HUES6 (cell line): ENCODE results near the gene FRMD4A.

Experiments used
- H3K27ac ChIP-seq: 2 replicates; pipeline ENCODE4 v1.7.0; 2013; ENCODE audit warnings: low read depth, mild to moderate bottlenecking, low read length, inconsistent platforms
- H3K27me3 ChIP-seq: 2 replicates; pipeline ENCODE4 v1.6.1; 2013; ENCODE audit warnings: low read length; ENCODE audit not compliant: control insufficient read depth, insufficient read depth
- H3K36me3 ChIP-seq: 2 replicates; pipeline ENCODE4 v1.6.1; 2013; ENCODE audit warnings: low read length; ENCODE audit not compliant: control insufficient read depth, insufficient read depth
- H3K4me1 ChIP-seq: 2 replicates; pipeline ENCODE4 v1.6.1; 2013; ENCODE audit warnings: low read length; ENCODE audit not compliant: control insufficient read depth, insufficient read depth
- H3K4me3 ChIP-seq: 2 replicates; pipeline ENCODE4 v1.5.1; 2013; ENCODE audit warnings: low read depth, low read length
- H3K9ac ChIP-seq: one replicate; pipeline ENCODE4 v1.6.1; 2013; ENCODE audit warnings: mild to moderate bottlenecking, low read length
- H3K9me3 ChIP-seq: 2 replicates; pipeline ENCODE4 v1.6.1; 2013; ENCODE audit warnings: low read depth, low read length; ENCODE audit not compliant: control insufficient read depth, insufficient read depth

The FRMD4A gene

GRCh38 chr10:13739183-13739582, 591.5 kb downstream of the FRMD4A start:
- Histone ChIP-seq H3K9ac (no peak overlapping the region), H3K36me3 (peaks cover 9% of the 10 kb centered on the region), H3K9me3 (no peaks in the 10 kb centered on the region), H3K4me3 (no peak overlapping the region), H3K27ac (no peak overlapping the region), H3K27me3 (no peaks in the 10 kb centered on the region), H3K4me1 (peaks cover 12% of the 10 kb centered on the region)

- peaks cover 13% of the 10 kb centered on the region for H3K36me3 ChIP-seq
Measured at GRCh38 chr10:13736506-13736905, 594.2 kb downstream of the FRMD4A start.

DNA sequence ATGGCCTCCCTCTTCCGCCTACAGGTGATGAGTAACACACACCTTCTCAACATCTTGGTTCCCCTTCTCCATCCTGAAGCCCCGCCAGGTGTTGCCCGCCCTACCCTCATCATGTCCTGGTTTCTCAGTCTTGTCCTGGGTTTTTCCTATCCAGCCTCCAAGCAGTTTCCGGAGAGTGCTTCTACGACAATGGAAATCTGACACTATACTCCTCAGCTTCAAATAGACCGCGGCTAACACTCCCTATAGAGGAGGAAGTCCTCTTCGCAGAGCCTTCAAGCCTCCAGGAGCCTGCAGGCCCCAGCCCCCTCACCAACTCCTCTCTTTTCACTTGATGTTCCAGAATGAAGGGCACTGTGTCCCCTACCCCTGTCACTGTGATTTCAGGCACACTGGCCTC, 596.6 kb downstream of the FRMD4A start:
- Histone ChIP-seq H3K4me1 (peaks cover 10% of the 10 kb centered on the region), H3K4me3 (no peak overlapping the region), H3K27me3 (no peaks in the 10 kb centered on the region), H3K36me3 (peaks cover 13% of the 10 kb centered on the region), H3K9ac (no peak overlapping the region), H3K9me3 (no peaks in the 10 kb centered on the region), H3K27ac (no peak overlapping the region)

More at GRCh38 chr10:13736506-13736905, 594.2 kb downstream of the FRMD4A start:
- Histone ChIP-seq H3K9me3 (no peaks in the 10 kb centered on the region), H3K27ac (no peak overlapping the region), H3K4me3 (no peak overlapping the region), H3K4me1 (peaks cover 12% of the 10 kb centered on the region), H3K9ac (no peak overlapping the region), H3K27me3 (no peaks in the 10 kb centered on the region)

GRCh38 chr10:13733071-13733470, 597.7 kb downstream of the FRMD4A start:
- Histone ChIP-seq H3K9me3 (no peaks in the 10 kb centered on the region), H3K9ac (no peak overlapping the region)

DNA sequence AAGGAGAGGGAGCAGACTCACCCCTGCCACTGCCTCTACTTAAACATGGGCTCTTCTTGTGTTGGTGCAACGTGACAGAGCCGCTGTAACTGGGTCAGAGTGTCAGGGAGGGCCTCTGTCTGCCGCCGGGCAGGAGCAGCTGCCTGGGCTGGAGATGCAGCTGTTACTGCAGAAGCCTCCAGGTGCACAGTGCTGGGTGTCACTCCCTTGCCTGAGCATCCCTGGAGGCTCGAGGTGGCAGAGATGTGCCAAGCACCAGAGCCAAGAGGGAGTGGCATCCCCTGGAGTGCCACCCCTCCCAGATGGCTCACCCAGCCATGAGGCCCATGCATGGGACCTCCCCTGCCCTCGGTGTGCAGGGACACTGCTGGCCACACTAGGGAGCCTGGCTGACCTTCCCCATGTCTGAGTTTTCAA, 598.3 kb downstream of the FRMD4A start:
- H3K4me3 ChIP-seq: no peak overlapping the region
- no peaks in the 10 kb centered on the region for H3K9me3 ChIP-seq
- H3K4me1 ChIP-seq: 0 out of 2 replicates have a peak, but pooled peaks cover 3% of the 10 kb centered on the region
- no peak overlapping the region for H3K27ac ChIP-seq
- H3K27me3 ChIP-seq: no peaks in the 10 kb centered on the region
- H3K9ac ChIP-seq: no peak overlapping the region
- peaks cover 10% of the 10 kb centered on the region for H3K36me3 ChIP-seq

More at GRCh38 chr10:13733071-13733470, 597.7 kb downstream of the FRMD4A start:
- no peaks in the 10 kb centered on the region for H3K27me3 ChIP-seq
- H3K27ac ChIP-seq: no peak overlapping the region
- peaks cover 13% of the 10 kb centered on the region for H3K36me3 ChIP-seq
- peaks cover 7% of the 10 kb centered on the region for H3K4me1 ChIP-seq
- H3K4me3 ChIP-seq: no peak overlapping the region

GRCh38 chr10:13731799-13732198, 598.9 kb downstream of the FRMD4A start:
- Histone ChIP-seq H3K36me3 (peaks cover 10% of the 10 kb centered on the region), H3K9ac (no peak overlapping the region), H3K9me3 (no peaks in the 10 kb centered on the region), H3K27me3 (no peaks in the 10 kb centered on the region), H3K4me1 (0 out of 2 replicates have a peak, but pooled peaks cover 3% of the 10 kb centered on the region), H3K4me3 (no peak overlapping the region), H3K27ac (no peak overlapping the region)

- Histone ChIP-seq H3K9me3 (no peaks in the 10 kb centered on the region), H3K4me3 (no peak overlapping the region), H3K27me3 (no peaks in the 10 kb centered on the region), H3K27ac (no peak overlapping the region), H3K9ac (no peak overlapping the region), H3K4me1 (0 out of 2 replicates have a peak, but pooled peaks cover 3% of the 10 kb centered on the region), H3K36me3 (peaks cover 4% of the 10 kb centered on the region; the same call in 1 of the 2 replicates)
Measured at GRCh38 chr10:13730956-13731355, 599.8 kb downstream of the FRMD4A start.

DNA sequence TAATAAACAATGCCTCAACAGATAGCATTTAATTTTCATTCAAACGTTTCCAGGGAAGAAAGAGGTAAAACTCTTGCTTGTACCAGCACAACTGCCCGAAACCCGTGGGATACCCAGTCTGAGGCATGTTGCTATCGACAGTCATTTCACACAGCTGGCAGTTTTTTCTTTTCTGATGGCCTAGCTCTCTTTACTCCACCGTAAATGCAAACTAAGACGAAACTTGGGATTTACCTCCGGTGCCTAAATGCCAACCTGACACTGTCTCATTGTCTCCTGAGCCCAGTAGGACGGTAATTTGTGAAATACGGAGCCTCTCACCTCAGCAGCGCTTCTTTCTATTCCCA, 600.4 kb downstream of the FRMD4A start:
- no peaks in the 10 kb centered on the region for H3K9me3 ChIP-seq

GRCh38 chr10:13729586-13730305, 601.0 kb downstream of the FRMD4A start:
- Histone ChIP-seq H3K9me3 (no peaks in the 10 kb centered on the region), H3K27ac (no peak overlapping the region), H3K4me3 (no peak overlapping the region), H3K9ac (no peak overlapping the region), H3K4me1 (0 out of 2 replicates have a peak, but pooled peaks cover 3% of the 10 kb centered on the region), H3K27me3 (no peaks in the 10 kb centered on the region), H3K36me3 (peaks cover 4% of the 10 kb centered on the region; the same call in 1 of the 2 replicates)

More for the DNA sequence above, 600.4 kb downstream of the FRMD4A start:
- no peak overlapping the region for H3K9ac ChIP-seq
- no peak overlapping the region for H3K27ac ChIP-seq
- H3K4me1 ChIP-seq: 0 out of 2 replicates have a peak, but pooled peaks cover 3% of the 10 kb centered on the region
- H3K27me3 ChIP-seq: no peaks in the 10 kb centered on the region
- no peak overlapping the region for H3K4me3 ChIP-seq
- H3K36me3 ChIP-seq: peaks cover 4% of the 10 kb centered on the region; the same call in 1 of the 2 replicates

DNA sequence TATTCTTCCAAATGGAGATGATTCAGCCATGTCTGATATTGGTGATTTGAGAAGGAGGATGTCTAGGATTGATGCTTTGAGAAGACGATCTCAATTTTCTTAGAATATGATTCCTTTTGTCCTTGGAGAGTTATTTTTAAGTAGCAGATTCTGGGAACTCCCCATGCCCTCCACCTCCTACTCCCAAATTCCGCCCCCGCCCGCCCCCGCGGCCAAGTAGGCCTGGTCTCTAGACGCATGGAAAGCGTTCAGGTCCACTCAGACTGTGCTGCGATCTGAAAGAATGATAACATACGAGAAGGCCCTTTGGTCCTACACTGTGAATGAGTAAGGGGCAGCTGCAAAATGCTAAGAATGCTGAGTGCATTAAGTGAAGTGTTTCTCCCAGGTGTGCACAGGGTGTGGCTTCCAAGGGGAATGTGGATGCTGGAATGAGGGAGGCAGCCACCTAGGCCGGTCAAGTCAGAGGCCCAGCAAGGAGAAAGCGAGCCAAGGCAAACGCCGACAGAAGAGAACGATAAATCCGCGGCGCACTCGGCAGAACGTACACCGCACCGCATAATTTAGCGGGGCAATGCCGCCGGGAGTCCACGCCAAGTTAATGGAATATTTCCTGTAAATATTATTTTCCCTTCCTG, 601.7 kb downstream of the FRMD4A start:
- Histone ChIP-seq H3K4me1 (0 out of 2 replicates have a peak, but pooled peaks cover 3% of the 10 kb centered on the region), H3K9me3 (no peaks in the 10 kb centered on the region), H3K27me3 (no peaks in the 10 kb centered on the region), H3K27ac (no peak overlapping the region), H3K4me3 (no peak overlapping the region), H3K9ac (no peak overlapping the region), H3K36me3 (peaks cover 4% of the 10 kb centered on the region; the same call in 1 of the 2 replicates)

DNA sequence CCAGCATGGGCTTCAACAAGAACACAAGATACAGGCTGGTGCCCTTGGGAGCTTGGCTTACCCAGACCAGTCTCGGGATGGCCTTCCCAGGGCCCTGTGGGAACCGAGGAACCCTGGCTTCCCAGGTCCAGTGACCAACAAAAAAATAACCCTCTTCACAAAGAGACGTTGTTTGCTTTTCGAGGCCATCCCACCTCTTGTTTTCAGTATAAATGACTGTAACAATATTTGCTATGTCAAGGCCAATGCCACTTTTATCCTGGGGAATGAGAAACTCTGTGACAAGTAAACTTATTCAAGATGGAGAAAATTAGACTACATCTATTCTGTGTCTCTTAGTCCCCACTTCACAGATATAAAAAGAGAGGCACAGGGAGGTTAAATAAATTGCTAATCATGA, 605.1 kb downstream of the FRMD4A start:
- Histone ChIP-seq H3K4me1 (no peaks in the 10 kb centered on the region), H3K27ac (no peak overlapping the region), H3K9me3 (peaks cover 3% of the 10 kb centered on the region; the same call in 1 of the 2 replicates), H3K9ac (no peak overlapping the region), H3K36me3 (no peaks in the 10 kb centered on the region), H3K27me3 (no peaks in the 10 kb centered on the region), H3K4me3 (no peak overlapping the region)
